Measurements from ENCODE around the gene LCT. TPM values are rescaled to one million over a fixed set of nuclear protein-coding genes. Genes with fewer than 3 reads are reported as not detected.

LCT gene
- total RNA-seq, 1 experiment from 2014 or later: 0.04 TPM

DNA sequence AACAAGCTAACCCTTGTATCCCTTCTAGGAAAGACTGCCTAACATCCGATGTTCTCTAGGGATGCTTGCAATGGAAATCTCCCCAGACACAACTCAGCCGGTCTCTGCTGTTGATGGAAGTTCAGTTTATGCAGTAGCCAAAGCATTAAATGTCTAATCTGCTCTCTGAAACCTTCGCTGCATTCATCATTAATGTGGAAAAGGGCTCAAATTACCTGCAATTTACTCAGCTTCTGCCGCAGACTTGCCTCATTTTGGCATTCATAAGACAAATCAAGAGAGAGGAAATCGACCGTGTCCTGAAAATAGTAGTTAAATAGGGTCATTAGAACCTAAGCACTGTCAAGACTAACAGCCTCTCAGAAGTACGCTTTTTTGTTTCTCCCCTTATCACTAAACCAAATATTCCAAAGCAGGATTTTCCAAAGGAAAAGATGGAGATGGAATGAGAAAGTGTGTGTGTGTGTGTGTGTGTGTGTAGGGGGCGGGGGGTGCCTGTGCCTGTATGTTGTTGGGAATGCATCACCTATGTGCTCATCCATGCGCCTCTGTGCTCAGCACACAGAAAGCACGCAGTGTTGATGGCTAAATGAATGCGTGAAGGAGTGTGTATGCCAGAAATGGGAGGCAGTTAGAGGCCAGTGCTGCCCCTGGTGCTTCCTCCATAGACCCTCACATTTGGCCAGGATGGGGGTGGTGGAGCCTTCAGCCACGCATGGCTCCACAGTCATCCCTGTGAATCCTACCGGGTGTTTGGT, 7.4 kb downstream of the LCT start:
- WGBS (ENCODE audit: extremely low coverage, insufficient read length, low lambda C conversion rate): no CpG with 5 or more reads among the region's 13 CpGs
- DNase-seq: no peak

More for the DNA sequence above, 7.4 kb downstream of the LCT start:
- H3K27me3 ChIP-seq (ENCODE audit: insufficient read depth, low read length): no peaks in the 10 kb centered on the region
- no peak overlapping the region for H3K27ac ChIP-seq (ENCODE audit: insufficient read length, low read depth, low read length)
- H3K9me3 Mint-ChIP-seq: no peaks in the 10 kb centered on the region
- H3K23ac ChIP-seq (ENCODE audit: insufficient read length, low read depth, low read length): no peak overlapping the region
- no peak overlapping the region for H2BK12ac ChIP-seq (ENCODE audit: insufficient read length, low read depth, low read length)
- no peak overlapping the region for H2BK5ac ChIP-seq (ENCODE audit: insufficient read length, low read length)
- no peaks in the 10 kb centered on the region for H3K23me2 ChIP-seq (ENCODE audit: insufficient read length, low read depth, low read length, poor library complexity, severe bottlenecking)
- no peak overlapping the region for H3K9ac ChIP-seq (ENCODE audit: extremely low read depth, insufficient read length, low read length)
- H3K36me3 Mint-ChIP-seq (ENCODE audit: insufficient read depth in 1 of 3, low read depth in 3 of 3): no peaks in the 10 kb centered on the region
- H2BK120ac ChIP-seq (ENCODE audit: low read depth, low read length, poor library complexity, severe bottlenecking): no peak overlapping the region
- no peak overlapping the region for H2AK5ac ChIP-seq (ENCODE audit: insufficient read length, low read length)
- no peaks in the 10 kb centered on the region for H3K4me1 ChIP-seq (ENCODE audit: insufficient read depth, low read length)
- no peak overlapping the region for H4K5ac ChIP-seq (ENCODE audit: insufficient read length, low read depth, low read length)
- no peak overlapping the region for H3K14ac ChIP-seq (ENCODE audit: insufficient read depth, low read length)
- no peaks in the 10 kb centered on the region for H3K9me3 ChIP-seq (ENCODE audit: control insufficient read depth, low read depth, low read length)
- H4K8ac ChIP-seq (replicated peaks; ENCODE audit: insufficient read length, low read depth, low read length): no peak overlapping the region
- H2AFZ ChIP-seq (ENCODE audit: low read length): no peak overlapping the region
- H3K56ac ChIP-seq (ENCODE audit: insufficient read length, low read depth, low read length): no peak overlapping the region
- no peaks in the 10 kb centered on the region for H4K20me1 ChIP-seq (ENCODE audit: control insufficient read depth, insufficient read depth, insufficient read length)
- no peak overlapping the region for H3K27ac Mint-ChIP-seq
- H3K4me2 ChIP-seq (ENCODE audit: insufficient read depth, insufficient read length, low read length): no peak overlapping the region
- H3K4me1 Mint-ChIP-seq: no peaks in the 10 kb centered on the region
- H3K79me2 ChIP-seq (ENCODE audit: insufficient read depth, low read length): no peaks in the 10 kb centered on the region
- no peak overlapping the region for H3T11ph ChIP-seq (ENCODE audit: low read length)
- no peak overlapping the region for H3K18ac ChIP-seq (ENCODE audit: insufficient read length, low read depth, low read length)
- H2BK15ac ChIP-seq (ENCODE audit: low read depth, low read length): no peak overlapping the region
- H4K91ac ChIP-seq (ENCODE audit: insufficient read length, low read depth, low read length): no peak overlapping the region
- H3K27me3 Mint-ChIP-seq (ENCODE audit: low read depth): no peaks in the 10 kb centered on the region; the same call in 1 of the 2 replicates
- H3K4me3 Mint-ChIP-seq: no peak overlapping the region
- H2BK20ac ChIP-seq (ENCODE audit: low read depth, low read length, poor library complexity, severe bottlenecking): no peak overlapping the region
- TF ChIP-seq, protein P1, sequence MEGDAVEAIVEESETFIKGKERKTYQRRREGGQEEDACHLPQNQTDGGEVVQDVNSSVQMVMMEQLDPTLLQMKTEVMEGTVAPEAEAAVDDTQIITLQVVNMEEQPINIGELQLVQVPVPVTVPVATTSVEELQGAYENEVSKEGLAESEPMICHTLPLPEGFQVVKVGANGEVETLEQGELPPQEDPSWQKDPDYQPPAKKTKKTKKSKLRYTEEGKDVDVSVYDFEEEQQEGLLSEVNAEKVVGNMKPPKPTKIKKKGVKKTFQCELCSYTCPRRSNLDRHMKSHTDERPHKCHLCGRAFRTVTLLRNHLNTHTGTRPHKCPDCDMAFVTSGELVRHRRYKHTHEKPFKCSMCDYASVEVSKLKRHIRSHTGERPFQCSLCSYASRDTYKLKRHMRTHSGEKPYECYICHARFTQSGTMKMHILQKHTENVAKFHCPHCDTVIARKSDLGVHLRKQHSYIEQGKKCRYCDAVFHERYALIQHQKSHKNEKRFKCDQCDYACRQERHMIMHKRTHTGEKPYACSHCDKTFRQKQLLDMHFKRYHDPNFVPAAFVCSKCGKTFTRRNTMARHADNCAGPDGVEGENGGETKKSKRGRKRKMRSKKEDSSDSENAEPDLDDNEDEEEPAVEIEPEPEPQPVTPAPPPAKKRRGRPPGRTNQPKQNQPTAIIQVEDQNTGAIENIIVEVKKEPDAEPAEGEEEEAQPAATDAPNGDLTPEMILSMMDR (conservative IDR thresholded peaks at IDR 0.05): no peak
- H3K79me1 ChIP-seq (ENCODE audit: insufficient read depth, low read depth, low read length, poor library complexity, severe bottlenecking): no peaks in the 10 kb centered on the region
- no peak overlapping the region for H3K4ac ChIP-seq (ENCODE audit: low read depth, low read length)

Data from H9 (cell line).